HG02885 (cell line): Measurements from ENCODE around the gene LRFN3.
"Not testable (repeated sequence)": the region's sequence is repeated elsewhere in the genome, so short reads cannot be mapped to it uniquely, and the experiment has no call there.

ENCODE experiments used
- ATAC-seq: cut with Tn5 transposase; IDR thresholded peaks from one replicate; pipeline ENCODE4 v1.9.1; 2021; ENCODE audit warnings: mild to moderate bottlenecking; ENCODE audit not compliant: unreplicated experiment, poor library complexity

Gene LRFN3

GRCh38 chr19:35966771-35967170, 30.6 kb downstream of the LRFN3 start:
- no peak for ATAC-seq

- ATAC-seq = no peak
These were observed 37.3 kb downstream of the LRFN3 start for GRCh38 chr19:35973487-35973886.

GRCh38 chr19:35975608-35976214, 39.5 kb downstream of the LRFN3 start:
- no peak for ATAC-seq

GRCh38 chr19:35977446-35978222, 41.5 kb downstream of the LRFN3 start:
- ATAC-seq = no peak

- no peak for ATAC-seq
These were observed 42.1 kb downstream of the LRFN3 start for GRCh38 chr19:35978271-35978670.

- no peak for ATAC-seq
These were observed 42.7 kb downstream of the LRFN3 start for GRCh38 chr19:35978832-35979365.

- not testable (repeated sequence) for ATAC-seq
These were observed 44.8 kb downstream of the LRFN3 start for GRCh38 chr19:35980997-35981396.

GRCh38 chr19:35983177-35983576, 47.0 kb downstream of the LRFN3 start:
- no peak for ATAC-seq

GRCh38 chr19:35986111-35986510, 49.9 kb downstream of the LRFN3 start:
- no peak for ATAC-seq

- no peak for ATAC-seq
These were observed 50.7 kb downstream of the LRFN3 start for GRCh38 chr19:35986664-35987570.

- no peak for ATAC-seq
These were observed 51.4 kb downstream of the LRFN3 start for GRCh38 chr19:35987571-35987896.

- ATAC-seq = no peak
These were observed 52.6 kb downstream of the LRFN3 start for GRCh38 chr19:35988824-35989223.

- no peak for ATAC-seq
These were observed 54.0 kb downstream of the LRFN3 start for GRCh38 chr19:35990156-35990555.

- no peak for ATAC-seq
These were observed 54.9 kb downstream of the LRFN3 start for GRCh38 chr19:35990771-35991730.

- no peak for ATAC-seq
These were observed 55.7 kb downstream of the LRFN3 start for GRCh38 chr19:35991731-35992450.

- no peak for ATAC-seq
These were observed 57.0 kb downstream of the LRFN3 start for GRCh38 chr19:35992907-35993765.

- ATAC-seq = no peak
These were observed 57.9 kb downstream of the LRFN3 start for GRCh38 chr19:35993923-35994598.
